Stimulated activated CD8-positive, alpha-beta memory T cell treated with anti-CD3 and anti-CD28 coated beads, Interleukin-12 subunit alpha, Interleukin-12 subunit beta, amount 100 ng/mL, for 24 hours (primary cell): ENCODE results near the gene CUEDC1.

Source experiments
- DNase-seq: peaks from one replicate; pipeline ENCODE4 v3.0.0-alpha.2; 2020; ENCODE audit errors: extremely low read depth

CUEDC1 gene

DNA sequence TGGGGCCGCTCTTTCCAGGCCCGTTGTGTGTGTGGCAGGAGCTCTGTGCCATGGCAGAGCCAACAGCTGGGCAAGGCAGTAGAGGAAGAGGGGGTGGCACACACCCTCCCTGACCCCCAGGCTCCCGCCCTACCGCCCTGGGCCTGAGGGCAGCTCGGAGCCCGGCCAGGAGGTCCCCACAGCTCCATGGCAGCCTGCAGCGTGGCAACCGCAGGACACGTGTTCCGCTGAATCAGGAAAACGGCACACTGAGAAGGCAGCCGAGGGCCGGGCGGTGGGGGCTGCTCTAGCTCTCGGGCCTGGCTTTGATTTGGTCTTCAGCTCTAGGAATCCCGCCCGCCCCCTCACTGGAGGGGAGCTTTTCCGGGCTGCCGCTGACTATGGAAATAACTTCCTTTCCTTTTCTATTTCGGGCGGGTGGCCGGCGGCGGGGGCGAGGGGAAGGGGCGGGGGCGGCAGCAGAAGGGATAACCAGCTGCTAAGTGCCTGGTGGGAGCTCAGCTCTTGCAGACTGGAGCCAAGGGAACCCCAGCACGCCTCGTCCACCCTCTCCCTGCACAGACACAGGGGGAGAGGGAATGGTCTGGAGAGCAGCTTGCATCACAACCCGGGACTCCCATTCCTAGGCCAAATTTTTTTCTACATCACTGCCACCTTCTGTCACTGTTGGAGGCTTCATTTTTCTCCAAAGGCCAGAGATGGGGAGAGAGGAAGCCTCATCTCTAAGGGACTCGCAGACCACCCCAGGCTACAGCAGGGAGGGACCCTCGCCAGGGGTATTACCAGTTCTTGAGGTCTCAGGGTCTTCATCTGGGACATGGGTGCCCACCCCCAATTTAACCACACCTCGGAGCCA lies 80.5 kb downstream of the CUEDC1 start:
- DNase-seq, result no peak

- DNase-seq, result no peak
Observed at GRCh38 chr17:57874058-57874419, 81.2 kb downstream of the CUEDC1 start.

DNA sequence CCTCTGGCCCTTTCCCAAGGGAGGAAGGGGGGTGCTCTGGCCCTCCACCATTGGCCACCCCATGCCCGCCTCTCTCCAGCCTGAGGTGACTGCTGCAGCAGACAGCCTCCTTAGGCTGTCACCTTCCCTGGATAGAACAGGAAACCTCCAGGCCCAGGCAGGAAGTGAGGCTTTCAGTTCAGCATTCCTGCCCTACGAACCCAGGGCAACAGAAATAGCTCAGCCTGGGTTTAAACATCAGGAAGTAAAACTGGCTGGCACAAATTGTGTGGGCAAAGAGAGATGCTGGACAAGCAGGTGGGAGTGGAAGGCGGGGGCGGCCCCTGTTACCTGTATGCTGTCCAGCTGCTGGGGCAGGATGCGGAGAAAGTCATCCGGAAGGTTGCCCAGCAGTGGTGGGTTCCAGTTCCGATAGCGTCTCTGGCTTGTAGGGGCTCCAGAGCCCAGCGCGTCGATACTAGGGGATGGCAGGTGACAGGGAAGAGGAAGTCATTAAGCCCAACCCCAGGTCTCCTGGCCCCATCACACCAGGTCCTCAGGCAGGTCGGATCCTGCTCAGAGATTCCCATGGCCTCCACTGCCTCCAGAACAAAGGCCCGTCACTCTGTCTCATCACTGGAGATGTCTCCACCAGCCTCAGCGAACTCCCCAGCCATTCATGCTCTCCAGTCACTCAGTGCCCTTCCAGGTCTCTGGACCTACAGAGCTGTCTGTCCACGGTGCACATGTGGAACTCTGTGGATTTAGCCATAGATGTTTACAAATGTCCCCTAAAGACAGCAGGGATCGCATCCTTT lies 81.8 kb downstream of the CUEDC1 start:
- DNase-seq, result no peak

GRCh38 chr17:57872536-57872935 lies 82.7 kb downstream of the CUEDC1 start:
- DNase-seq, result no peak

DNA sequence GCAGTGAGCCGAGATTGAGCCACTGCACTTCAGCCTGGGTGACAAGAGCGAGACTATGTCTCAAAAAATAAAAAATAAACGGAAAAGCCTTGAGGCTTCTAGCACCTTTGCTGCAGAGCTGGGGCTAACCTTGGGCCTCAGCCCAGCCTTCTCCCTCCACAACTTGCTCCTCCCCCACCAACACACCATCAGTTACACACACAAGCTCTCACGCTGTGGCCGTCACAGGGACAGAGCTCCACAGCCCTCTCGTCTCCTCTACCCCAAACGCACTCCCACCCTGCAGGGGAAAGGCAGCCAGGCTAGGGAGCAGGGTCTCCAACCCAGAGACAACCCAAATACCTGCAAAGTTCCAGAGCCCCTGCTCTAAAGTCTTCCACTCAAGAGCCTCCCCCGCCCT lies 83.3 kb downstream of the CUEDC1 start:
- DNase-seq, result no peak

- no peak for DNase-seq
Observed at GRCh38 chr17:57871155-57871554, 84.1 kb downstream of the CUEDC1 start.

- DNase-seq, result no peak
Observed at GRCh38 chr17:57870283-57870635, 85.0 kb downstream of the CUEDC1 start.

- no peak for DNase-seq
Observed at GRCh38 chr17:57869617-57870282, 85.5 kb downstream of the CUEDC1 start.

- DNase-seq, result no peak
Observed at GRCh38 chr17:57868910-57869616, 86.1 kb downstream of the CUEDC1 start.

- DNase-seq, result no peak
Observed at GRCh38 chr17:57868007-57868909, 87.0 kb downstream of the CUEDC1 start.

DNA sequence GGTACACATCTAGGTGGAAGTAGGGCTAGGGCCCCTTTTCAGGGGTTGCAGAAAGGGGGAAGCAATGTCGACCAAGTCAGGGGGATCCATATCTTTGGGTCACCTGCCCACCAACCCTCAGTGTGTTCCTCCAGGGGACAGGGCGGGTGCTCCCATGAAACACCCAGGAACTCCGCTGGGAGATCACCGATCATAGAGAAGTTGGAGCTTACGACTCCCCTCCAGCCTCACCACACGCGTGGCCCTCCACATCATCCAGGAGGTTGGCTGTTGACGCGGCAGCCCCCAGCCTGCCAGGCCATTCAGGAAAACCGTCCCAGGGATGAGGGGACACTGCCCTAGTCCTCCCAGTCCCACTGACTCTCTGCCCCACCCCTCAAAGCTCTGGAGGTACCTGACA lies 88.1 kb downstream of the CUEDC1 start:
- DNase-seq, result no peak

DNA sequence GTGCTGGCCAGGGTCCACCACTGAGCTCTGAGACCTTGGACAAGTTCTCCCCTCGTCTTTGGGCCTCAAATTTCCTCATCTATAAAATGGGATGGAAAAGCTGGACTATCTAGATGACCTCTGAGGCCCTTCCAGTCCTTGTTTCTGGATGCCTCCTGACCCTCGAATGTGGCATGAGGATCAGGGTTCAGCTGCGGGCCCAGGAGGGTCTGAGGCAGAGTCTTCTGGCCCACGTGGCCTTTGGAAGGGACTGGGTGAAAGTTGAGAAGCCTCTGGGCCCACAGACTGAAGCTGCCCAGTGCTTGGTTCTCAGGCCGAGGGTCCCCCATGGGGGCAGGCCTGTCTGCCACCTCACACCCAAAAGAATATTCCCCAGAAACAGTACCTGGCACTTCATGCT lies 88.5 kb downstream of the CUEDC1 start:
- DNase-seq, result no peak

GRCh38 chr17:57866319-57866718 lies 88.9 kb downstream of the CUEDC1 start:
- DNase-seq, result no peak

- no peak for DNase-seq
Observed at GRCh38 chr17:57864273-57864672, 90.9 kb downstream of the CUEDC1 start.

DNA sequence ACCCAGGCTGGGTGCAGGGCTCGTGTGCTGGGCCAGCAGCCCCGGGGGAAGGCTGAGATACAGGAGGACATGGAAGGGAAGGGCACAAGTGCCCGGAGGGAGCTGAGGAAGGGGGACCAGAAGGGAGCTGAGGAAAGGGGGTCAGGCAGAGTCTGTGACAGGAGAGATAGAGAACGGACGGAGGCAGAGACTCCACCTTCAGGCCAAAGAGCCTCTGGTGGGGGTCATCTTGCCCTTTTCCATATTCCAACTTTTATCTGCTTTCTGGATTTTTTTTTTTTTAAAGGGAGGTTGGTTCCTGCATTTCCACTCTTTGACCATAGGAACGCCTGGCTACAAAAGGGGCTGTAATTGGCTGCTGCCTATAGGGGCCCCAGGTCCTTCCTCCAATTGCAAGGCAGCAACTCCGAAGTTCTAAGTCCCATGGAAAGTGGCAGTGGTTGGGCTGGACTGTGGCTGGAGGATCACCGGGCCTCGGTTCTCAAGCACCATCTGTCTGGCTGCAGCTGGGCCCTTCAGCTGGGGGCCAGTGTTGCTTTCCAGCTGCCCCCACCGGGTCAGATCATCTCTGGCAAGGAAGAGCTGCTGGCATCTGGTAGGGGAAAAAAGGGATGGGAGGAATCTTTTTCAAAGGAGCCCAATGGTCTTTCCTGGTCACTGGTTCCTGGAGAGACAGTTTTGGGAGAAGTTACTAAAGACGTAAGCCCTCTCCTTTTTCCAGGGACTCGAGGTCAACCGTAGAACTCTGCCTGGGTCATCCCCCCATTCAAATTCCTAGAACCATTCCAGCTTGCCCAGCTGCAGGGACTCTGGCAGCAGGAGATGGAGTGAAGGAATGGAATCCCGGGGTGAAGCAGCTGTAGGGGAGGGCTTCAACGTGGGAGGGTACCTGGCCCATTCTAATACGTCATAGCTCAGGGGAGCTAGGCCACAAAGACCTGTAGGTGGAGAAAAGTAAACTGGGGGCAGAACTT lies 92.2 kb downstream of the CUEDC1 start:
- no peak for DNase-seq

- no peak for DNase-seq
Observed at GRCh38 chr17:57861790-57862693, 93.2 kb downstream of the CUEDC1 start.

DNA sequence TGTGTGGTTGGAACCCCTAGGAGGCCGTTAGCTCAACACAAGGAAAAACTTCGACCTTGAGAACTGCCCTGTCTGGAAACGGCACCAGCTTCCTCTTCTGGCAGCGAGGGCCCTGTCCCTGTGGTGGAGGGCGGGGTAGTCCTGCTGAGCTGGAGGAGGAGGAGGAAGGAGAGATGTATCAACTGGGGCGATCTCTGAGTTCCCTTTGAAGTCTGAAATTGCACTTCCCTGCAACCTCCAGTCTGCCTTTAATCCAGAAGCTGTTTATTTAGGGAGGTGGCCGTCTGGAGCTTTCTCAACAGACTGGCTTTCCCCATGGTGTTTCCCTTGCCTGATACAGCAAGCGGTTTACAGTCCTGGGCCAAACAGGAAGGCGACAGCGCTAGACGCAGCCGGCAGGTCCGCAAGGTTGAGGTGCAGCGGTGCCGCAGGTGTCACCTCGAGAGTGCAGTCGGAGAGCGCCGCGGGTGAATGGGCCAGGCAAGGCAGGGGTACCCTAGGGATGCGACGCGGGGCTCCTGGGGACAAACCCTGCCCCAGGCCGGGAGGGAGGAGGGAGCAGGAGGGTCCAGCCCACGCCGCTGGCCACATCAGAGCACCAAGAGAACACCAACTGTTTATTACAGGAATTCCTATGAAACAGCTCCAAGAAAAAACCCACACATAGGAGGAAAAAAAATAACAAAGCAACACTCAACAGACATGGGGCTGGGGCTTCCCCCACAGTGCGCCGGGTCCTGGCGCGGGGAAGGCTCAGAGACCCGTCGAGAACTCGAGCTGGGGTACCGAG lies 94.0 kb downstream of the CUEDC1 start:
- DNase-seq, result no peak
